Inflammatory macrophage treated with lipopolysaccharide for 4 hours (primary cell): ENCODE data around the gene HILPDA.
A peak's percentile ranks its signal among the peaks of the same experiment; 100 is the strongest.
"Not testable (repeated sequence)": the region's sequence is repeated elsewhere in the genome, so short reads cannot be mapped to it uniquely, and the experiment has no call there.

ENCODE experiments used
- DNase-seq: peaks from one replicate; pipeline ENCODE4 v3.0.0-alpha.2; 2020

Gene HILPDA

DNA sequence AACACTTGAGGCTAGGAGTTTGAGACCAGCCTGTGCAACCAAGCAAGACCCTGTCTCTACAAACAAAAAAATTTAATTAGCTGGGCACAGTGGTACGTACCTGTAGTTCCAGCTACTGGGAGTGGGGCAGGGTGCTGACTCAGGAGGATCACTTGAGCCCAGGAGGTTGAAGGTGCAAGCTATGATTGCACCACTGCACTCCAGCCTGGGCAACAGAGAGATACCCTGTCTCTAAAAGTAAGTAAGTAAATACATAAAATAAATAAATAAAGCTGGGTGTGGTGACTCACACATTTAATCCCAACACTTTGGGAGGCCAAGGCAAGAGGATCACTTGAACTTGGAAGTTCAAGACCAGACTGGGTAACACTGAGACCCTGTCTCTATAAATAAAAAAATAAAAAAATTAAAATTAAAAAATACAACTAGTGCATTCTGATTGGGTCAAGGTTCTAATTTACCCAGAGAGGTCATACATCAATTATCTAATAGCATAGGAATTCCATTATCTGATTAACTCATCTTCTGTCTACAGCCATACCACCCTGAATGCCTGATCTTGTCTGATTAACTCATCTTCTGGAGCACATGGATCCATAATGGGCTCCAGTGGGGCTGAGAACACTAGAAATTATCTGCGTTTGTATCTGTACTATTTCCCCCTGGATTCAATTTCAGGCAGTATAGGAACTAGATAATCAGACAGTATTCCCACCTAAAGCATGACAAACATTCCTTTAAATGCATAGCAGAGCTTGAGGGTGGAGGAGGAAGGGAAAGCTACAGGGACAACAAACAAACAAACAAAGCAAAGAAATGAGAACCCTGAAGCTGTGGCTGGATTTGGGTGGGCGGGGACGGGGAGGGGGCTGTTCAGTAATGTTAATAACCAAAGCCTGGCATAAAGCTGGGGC is 21.0 kb upstream of the HILPDA start:
- no peak for DNase-seq

DNA sequence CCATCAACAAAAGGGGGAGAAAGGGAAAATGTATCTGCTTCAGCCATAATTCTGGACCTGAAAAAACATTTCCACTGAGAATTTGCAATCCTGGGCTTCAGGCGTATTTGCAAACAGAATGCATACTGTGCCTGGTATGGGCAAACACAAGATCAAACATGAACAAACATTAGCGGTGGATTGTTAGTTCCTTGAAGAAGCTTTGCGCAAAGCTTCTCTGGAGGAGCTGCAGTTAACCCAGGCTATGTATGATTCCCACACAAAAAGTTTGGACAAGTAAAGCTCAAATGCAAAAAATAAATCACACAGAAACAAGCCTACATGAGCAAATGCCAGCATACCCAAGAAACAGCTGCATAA is 20.4 kb upstream of the HILPDA start:
- DNase-seq: no peak

DNA sequence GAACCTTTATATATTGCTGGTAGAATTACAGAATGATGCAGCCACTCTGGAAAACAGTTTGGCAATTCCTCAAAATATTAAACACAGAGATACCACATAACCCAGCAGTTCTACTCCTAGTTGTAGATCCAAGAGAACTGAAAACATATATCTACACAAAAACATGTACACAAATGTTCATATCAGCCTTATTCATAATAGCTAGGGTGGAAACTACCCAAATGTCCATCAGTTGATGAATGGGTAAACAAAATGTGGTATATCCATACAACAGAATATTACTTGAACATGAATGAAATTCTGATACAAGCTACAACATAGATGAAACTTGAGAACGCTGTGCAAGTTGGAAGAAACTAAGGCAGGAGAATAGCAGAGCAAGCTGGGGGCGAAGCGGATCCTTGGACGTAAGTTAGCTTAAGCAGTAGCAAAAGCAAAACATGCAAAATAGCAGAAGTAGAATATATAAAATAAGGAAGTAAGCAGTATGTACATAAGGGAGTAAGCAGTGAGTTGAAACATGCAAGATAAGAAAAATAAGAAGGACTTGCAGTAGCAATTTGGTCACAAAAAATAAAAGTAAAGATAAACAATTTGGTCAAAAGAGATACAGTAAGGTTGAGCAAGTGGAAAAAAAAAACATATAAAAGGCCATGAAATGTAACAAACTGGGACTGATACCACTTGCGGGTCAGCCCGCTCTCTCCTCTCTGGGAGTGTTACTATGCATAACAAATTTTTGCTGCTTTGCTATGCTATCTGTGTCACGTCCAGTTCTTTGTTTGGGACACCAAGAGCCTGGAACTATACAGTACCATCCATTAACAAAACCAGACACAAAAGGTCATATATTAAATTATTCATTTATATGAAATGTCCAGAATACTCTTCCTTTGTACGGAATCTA is 18.0 kb upstream of the HILPDA start:
- DNase-seq: peak; percentile 88

DNA sequence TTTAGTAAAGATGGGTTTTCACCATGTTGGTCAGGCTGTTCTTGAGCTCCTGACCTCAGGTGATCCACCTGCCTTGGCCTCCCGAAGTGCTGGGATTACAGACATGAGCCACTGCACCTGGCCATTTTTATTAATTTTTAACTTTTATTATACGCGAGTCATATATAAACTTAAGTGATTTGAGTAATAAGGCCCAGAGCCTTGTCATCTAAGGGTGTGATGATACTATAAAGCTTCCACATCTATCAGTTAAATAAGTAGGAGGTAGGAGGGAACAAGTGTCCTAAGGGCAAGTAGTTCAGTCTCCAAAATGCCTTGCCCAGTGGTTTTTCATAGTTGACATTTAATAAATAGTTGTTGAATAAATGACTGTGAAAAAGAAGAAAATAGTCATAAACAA is 13.3 kb upstream of the HILPDA start:
- DNase-seq: no peak

DNA sequence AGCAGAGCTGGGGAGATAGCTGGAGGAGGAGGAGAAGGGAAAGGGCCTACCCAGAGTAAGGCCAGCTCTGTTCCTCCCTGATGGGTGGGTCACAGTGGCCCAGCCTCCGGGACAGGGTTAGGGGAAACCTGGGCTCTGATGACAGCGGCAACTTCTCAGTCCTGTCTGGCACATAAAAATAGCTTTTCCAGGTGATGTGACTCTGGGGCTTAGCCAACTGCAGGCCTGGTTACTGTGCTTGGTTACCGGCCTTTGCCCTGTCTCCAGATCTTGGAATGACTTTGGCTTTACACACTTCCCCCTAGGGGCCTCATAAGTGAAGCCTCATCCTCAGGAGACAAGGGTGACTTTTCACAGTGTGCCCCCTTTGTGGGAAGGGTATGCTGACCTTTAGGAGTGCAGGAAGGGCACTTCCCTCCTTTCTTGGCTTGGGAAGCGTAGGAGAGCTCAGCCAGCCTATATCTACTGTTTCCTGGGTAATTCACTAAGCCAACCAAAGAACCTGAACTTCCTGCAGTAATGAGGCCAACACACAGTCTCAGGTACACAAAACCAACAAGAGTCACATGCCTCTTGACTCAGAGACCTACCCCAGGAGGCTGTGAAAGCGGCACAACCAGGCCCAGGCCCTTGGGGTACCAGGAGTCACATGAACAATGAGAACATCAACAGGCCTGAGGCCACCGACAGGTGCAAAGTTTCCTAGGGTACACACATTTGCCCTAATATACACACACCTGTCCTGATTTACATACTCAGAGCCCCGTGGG is 11.7 kb upstream of the HILPDA start:
- DNase-seq: no peak

DNA sequence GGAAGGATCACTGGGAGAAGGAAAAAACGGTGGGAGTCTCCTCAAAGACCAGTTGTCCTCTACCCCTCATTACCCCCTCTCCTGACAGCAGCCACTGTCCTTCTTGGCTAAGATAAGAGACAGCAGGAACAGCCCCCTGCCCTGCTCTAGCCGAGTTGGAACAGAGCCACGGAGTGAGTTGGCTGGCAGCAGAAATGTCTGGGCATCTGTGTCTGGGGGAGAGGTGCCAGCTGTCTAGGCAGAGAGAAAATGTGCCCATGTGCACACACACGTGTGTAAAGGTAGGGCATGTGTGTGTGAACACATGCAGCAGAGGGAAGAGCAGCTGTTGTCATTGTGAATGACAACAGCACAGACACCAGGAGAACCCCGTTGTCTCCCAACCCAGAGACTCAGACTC is 9.4 kb upstream of the HILPDA start:
- DNase-seq: no peak

DNA sequence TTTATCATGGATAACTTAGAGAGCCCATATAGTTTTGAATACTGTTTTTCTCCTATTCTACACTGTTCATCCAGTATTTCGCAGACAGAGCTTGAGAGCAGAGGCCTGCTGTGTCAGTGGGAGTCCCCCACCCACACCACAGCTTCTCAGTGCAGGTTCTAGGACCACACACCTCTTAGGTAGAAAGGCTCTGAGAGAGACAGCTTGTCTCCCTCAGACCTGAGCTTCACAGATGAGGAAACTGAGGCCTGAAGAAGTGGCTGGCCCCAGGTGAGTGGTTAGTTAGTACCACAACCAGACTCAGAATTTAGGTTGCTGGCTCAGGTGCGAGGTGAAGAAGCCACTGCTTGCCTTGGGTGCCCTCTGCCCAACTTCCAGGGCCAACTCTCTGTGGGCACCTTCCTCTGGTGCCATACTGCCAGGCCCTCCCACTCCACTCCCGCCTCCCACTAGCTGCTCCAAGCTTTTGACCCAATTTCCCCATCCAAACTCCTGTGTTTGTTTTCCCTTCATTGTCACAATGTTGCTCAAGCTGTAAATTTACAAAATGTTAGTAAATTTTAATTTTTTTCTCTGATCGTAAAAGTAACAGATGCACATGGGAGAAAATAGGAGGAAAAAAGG is 7.6 kb upstream of the HILPDA start:
- no peak for DNase-seq

DNA sequence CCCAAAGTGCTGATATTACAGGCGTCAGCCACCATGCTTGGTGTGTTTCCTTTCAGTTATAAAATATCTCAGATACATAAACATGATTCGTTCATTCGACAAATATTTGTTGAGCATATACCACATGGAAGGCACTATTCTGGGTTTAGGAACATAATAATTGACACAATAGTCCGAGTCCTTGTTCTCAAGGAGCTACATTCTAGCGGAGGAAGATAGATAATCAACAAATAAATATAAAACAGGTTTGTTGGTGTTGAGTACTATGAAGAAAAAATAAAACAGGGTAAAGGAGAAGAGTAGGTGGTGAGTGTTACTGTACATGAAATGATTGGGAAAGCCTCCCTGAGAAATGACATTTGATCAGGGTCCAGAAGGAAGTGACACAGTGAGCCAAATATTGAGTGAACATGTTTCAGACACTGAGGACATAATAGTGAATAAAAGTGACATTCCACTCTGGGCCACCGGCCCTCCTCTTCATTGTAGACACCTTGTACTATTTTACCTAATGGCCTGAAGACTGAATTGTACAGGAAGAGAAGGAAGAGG is 6.9 kb upstream of the HILPDA start:
- peak; percentile 68 for DNase-seq

DNA sequence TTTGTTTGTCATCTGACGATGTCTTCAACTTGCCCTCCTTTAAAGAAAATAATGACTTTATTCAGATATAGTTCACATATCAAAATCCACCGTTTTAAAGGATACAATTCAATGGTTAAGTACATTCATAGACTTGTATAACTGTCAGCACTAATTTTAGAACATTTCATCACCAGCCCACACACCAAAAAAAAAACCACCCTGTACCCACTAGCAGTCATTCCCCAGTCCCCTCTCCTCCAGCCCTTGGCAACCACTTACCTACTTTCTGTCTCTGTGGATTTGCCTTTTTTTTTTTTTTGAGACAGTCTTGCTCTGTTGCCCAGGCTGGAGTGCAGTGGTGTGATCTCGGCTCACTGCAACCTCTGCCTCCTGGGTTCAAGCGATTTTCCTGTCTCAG is 5.3 kb upstream of the HILPDA start:
- peak; percentile 71 for DNase-seq

DNA sequence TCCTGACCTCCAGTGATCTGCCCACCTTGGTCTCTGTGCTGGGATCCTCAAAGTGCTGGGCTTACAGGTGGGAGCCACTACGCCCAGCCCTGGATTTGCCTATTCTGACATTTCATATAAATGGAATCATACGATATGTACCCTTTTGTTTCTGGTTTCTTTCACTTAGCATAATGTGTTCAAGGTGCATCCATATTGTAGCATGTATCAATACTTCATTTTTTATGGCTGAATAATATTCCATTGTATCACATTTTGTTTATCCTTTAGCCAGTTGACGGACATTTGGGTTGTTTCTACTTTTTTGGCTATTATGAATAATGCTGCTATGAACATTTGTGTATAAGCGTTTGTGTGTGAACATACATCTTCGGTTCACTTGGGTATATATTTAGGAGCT is 4.8 kb upstream of the HILPDA start:
- no peak for DNase-seq

DNA sequence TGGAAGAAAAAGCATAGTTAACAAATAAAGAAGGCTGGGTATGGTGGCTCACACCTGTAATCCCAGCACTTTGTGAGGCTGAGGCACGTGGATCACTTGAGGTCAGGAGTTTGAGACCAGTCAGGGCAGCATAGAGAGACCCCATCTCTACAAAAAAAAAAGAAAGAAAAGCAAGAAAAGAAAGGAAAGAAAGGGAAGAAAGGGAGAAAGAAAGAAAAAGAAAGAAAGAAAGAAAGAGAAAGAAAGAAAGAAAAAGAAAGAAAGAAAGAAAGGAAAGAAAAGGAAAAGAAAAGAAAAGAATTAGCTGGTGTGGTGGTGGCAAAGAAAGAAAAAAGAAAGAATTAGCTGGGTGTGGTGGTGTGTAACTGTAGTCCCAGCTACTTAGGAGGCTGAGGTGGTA is 3.1 kb upstream of the HILPDA start:
- no peak for DNase-seq

DNA sequence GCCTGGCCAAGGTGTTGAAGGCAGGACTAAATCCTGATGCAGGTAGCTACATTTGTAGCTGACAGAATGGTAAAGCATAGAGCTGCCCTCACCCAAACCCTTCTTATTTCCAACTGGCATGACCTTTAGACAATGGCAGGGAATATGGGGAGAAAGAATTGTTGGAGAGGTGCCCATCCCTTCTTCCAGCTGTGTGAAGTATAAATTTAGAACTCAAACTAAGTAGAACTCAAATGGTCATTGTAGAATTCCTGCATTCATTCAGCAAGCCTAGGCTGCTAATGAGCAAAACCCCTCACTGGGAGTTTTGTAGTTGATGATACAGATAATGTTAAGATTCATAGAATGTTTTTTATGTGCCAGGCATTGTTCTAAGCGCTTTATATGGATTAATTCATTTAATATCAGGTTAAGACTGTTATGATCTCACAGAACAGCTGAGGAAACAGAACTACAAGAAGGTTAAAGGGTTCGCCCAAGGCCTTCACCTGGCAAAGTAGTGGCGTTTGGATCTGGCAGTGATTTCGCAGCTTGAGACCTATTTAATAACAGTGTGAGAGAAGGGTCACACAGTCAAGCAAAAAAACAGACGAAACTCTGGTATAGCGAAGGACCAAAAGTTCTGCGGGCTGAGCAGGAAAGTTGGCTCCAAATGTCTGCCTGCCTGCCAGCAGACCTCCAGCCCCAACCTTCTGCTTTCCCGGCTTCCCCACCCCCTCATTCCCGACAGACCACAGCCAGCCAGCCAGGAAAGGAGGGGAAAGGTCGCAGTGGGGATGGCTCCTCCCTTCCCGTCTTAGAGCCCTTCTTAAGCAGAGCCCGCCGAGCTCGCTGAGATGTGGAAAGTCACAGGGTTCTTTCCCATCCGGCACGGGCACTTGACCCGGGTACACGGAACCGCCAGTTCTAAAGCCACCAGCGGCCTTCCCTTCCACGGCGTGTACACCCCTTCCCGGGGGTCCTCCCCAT is 1.6 kb upstream of the HILPDA start:
- DNase-seq: no peak

DNA sequence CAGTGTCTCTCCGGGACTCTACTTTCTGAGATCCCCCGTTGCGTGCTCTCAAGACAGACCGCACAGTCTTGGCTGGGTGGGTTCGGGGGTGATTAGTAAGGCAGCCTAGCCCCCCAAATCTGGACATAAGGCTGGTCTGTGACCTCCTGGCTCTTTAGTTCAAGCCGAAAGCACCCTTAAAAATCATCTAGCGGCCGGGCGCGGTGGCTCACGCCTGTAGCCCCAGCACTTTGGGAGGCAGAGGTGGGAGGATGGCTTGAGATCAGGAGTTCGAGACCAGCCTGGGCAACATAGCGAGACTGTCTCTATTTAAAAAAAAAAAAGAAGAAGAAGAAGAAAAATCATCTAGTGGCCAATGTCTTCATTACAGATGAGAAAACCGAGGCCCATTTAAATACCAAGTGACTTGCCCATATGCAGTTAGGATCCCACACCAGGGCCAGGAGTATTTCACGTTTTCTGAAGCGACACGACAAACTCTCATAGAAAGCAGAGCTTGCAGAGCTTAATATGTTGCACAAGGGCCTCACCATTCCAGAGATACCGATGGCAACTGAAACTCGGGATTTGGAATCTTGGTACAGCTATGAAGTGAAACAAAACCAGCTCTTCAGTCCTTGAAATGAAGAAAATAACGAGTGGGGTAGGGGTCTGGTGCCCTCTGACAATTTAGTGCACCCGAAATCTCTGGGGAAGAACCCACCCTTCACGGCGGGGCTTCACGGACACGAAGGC is 703 bp upstream of the HILPDA start:
- DNase-seq: peak; percentile 56

DNA sequence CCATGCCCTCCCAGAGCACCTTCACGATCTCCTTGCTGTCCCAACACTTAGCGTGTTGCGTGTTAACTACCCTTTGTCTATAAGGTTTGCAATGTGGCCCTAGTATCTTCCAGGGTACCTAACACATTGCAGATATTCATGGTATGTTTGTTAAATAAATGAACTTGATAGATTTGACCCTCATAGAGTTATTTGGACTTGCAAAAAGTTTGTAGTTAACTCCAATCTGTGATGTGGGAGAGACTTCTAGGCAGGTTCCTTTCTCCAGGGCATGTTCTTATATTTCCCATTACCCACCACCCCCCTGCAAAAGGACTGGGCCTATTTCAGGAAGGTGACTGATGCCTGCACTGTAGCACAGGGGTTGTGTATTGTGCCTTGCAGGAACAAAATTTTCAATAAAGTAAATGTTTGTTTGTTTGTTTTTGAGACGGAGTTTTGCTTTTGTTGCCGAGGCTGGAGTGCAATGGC is 612 bp downstream of the HILPDA start:
- no peak for DNase-seq

DNA sequence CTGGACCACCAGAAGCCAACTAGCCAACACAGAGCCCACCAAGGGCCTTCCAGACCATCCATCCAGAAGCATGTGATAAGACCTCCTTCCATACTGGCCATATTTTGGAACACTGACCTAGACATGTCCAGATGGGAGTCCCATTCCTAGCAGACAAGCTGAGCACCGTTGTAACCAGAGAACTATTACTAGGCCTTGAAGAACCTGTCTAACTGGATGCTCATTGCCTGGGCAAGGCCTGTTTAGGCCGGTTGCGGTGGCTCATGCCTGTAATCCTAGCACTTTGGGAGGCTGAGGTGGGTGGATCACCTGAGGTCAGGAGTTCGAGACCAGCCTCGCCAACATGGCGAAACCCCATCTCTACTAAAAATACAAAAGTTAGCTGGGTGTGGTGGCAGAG is 1.7 kb downstream of the HILPDA start:
- DNase-seq: not testable (repeated sequence)

DNA sequence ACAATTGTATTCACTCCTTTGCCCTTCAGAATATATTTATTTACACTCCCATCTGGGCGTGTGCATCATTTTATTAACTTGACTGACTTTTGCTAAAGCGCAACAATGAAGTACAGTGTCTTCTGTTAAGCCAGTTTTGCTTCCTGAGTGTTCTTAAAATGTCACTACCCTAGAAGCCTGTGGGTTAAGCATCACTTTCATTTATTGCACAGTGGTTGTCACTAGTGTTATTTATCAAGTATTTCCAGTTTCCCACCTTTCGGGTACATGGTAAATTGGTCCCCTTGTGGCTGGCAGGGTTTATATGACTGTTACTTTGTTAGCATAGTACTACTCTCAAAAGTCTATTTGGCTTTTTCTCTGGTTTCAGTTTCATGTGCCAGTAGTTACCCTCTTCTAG is 3.3 kb downstream of the HILPDA start:
- no peak for DNase-seq

DNA sequence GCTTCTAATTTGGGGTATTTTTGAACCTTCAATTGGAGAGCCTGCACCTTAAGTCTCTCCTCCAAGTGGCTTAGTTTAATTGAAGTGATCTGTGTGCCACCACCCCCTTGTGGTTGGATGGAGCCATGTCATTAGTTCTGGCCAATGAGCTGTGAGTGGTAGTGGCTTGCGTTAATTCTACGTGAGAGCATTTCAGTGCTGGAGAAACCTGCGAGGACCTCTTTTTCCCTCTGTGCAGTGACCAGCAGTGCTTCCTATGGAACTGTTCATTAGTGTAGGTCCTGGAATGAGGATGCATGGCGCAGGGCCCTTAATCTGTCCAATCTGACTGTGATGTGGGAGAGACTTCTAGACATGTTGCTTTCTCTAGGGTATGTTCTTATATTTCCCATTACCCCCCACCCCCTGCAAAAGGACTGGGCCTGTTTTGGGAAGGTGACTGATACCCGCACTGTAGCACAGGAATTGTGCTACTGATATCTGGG is 3.8 kb downstream of the HILPDA start:
- peak; percentile 71 for DNase-seq

DNA sequence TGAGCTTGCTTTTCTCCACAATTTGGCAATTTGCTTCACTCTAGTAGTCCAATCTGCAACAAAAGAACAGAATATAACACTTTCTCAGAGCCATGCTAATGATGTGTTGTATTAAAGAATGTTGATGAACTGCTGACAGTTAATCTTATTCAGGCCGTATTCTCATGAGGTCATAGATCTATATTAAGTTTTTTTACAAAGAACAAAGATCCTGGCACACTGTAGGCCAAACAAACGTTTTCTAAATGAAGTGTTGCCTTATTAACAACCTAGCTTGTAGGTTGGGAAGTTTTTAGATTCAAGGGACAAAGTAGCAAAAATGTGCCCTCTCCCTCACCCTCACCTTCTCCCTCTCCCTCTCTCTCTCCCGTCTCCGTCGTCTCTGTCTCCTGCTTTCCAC is 6.8 kb downstream of the HILPDA start:
- DNase-seq: no peak

DNA sequence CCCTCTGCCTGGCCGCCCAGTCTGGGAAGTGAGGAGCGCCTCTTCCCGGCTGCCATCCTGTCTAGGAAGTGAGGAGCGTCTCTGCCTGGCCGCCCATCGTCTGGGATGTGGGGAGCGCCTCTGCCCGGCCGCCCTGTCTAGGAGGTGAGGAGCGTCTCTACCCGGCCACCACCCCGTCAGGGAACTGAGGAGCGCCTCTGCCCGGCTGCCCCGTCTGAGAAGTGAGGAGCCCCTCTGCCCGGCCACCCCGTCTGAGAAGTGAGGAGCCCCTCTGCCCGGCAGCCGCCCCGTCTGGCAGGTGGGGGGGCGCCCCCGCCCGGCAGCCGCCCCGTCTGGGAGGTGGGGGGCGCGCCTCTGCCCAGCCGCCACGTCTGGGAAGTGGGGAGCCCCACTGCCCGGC is 7.7 kb downstream of the HILPDA start:
- not testable (repeated sequence) for DNase-seq

DNA sequence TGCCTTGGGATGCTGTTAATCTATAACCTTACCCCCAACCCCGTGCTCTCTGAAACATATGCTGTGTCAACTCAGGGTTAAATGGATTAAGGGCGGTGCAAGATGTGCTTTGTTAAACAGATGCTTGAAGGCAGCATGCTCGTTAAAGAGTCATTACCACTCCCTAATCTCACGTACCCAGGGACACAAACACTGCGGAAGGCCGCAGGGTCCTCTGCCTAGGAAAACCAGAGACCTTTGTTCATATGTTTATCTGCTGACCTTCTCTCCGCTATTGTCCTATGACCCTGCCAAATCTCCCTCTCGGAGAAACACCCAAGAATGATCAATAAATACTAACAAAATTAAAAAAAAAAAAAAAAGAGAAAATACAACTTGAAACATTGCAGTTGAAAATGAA is 8.3 kb downstream of the HILPDA start:
- not testable (repeated sequence) for DNase-seq
